HUDEP-2 (cell line): ENCODE results near the gene PLA2G2F.

ENCODE experiments used
- DNase-seq, 76 experiments: peaks; one replicate each; lab custom pipeline; 2025; ENCODE audit not compliant: unreplicated experiment in 76 of 76; lab: John Stamatoyannopoulos, UW

The PLA2G2F gene, protein sequence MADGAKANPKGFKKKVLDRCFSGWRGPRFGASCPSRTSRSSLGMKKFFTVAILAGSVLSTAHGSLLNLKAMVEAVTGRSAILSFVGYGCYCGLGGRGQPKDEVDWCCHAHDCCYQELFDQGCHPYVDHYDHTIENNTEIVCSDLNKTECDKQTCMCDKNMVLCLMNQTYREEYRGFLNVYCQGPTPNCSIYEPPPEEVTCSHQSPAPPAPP

DNA sequence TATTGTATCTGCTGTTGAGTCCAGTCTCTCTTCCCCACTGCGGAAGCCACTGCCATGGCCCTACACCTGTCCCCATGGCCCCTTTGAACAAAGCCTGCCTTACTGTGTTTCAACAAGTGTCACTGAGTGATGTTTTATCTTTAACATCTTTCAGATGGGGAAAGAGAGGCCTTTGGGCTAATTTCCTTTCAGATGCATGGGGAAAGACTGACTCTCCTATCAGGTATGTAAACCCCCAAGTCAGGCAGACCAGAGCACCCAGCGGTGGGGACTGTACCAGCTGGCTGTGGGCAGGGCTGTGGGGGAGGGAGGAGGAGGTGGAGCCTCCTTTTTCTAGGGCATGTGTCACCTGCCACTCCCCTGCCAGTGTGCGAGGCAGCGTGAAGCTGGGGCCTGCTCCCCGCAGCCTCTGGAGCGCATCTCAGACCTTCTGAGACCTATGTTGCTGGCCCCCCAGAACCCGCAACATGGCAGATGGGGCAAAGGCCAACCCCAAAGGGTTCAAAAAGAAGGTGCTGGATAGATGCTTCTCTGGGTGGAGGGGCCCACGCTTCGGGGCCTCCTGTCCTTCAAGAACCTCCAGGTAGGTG is at the start of gene PLA2G2F:
PLA2G2F (plus strand) TSS at position 363 of the 590 bp plus-strand sequence; CDS start at position 468, 105 bp downstream.
- DNase-seq: no peak

DNA sequence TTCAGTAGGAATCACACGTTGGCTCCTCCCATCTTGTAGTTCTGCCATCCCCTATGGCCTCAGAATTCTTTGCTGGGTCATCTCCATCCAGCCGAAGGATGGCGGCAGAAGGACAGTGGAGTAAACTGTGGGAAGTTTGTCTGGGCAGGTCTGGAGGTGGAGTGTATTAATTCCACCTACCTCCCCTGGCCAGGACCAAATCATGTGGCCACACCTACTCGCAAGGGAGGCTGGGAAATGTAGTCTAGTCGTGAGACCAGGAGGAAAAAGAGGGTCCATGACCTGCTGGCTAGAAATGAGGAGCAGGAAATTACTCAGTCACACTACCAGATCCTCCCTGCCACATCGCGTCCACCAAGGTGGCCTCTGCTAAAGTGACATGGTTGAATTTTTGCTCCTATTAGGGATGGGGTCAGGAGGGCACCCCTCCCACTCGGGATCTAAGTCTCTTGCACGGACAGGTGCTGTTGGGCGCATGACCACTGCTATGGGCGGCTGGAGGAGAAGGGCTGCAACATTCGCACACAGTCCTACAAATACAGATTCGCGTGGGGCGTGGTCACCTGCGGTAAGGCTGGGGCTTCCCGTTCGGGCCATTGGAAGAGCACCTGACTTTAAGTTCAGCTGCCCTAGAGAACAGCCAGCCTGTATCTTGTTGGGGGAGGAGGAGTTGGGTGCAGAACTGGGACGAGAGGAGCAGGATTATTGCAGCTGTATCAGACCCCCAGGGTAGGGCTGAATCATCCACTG is 49.6 kb upstream of the PLA2G2F start:
- no peak for DNase-seq

DNA sequence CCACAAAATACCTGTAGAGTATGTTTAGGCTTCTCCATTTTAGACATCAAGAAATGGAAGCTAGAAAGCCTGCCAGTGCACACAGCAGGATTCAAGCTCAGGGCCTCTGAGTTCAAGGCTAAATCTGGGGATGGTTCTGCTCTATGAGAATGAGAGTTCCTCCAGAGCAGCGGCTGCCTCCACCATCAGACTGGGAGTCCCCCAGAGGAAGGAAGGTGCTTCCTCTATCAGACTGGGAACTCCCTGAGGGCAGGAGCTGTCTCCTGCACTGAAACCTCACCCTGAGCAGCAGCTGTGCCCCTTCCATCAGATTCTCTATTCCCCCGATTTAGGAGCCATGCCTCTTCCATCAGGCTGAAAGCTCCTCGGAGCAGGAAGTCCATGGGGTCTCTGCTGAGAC is 49.0 kb upstream of the PLA2G2F start:
- DNase-seq: no peak

DNA sequence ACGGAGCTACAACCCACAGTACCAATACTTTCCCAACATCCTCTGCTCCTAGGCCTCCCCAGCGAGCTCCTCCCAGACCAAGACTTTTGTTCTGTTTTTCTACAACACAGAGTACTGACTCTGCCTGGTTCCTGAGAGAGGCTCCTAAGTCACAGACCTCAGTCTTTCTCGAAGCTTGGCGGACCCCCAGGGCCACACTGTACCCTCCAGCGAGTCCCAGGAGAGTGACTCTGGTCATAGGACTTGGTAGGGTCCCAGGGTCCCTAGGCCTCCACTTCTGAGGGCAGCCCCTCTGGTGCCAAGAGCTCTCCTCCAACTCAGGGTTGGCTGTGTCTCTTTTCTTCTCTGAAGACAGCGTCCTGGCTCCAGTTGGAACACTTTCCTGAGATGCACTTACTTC is 48.5 kb upstream of the PLA2G2F start:
- DNase-seq: no peak

DNA sequence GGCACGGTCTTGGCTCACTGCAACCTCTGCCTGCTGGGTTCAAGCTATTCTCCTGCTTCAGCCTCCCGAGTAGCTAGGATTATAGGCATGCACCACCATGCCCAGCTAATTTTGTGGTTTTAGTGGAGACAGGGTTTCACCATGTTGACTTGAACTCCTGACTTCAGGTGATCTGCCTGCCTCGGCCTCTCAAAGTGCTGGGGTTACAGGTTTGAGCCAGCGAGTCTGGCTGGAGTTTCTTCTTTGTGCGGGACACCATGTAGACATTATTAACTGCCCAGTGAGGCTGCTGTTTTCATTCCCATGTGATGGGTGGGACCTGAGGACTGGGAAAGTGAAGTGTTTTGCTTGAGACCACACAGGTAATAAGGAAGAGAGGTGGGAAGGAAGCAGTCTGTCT is 45.8 kb upstream of the PLA2G2F start:
- no peak for DNase-seq

DNA sequence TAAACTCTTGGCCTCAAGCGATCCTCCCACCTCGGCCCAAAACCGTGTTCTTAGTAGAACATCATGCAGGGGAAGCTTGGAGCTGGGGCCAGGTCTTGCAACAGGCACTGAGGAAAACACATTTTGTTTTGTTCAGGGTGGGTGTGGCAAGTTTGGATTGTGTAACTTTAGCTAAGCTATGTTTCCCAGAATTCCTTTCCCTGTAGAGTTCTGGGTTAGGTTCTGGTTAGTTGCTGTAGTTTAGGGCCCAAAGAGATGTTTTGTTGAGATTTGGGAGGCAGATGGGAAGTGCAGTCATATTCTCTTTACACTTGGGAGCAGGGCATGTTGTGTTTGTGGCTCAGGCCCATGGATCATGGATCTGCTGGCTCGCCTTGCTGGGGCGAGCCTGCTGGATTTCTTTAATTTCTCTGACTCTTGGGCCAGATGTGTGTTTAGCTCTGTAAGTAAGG is 45.2 kb upstream of the PLA2G2F start:
- no peak for DNase-seq

DNA sequence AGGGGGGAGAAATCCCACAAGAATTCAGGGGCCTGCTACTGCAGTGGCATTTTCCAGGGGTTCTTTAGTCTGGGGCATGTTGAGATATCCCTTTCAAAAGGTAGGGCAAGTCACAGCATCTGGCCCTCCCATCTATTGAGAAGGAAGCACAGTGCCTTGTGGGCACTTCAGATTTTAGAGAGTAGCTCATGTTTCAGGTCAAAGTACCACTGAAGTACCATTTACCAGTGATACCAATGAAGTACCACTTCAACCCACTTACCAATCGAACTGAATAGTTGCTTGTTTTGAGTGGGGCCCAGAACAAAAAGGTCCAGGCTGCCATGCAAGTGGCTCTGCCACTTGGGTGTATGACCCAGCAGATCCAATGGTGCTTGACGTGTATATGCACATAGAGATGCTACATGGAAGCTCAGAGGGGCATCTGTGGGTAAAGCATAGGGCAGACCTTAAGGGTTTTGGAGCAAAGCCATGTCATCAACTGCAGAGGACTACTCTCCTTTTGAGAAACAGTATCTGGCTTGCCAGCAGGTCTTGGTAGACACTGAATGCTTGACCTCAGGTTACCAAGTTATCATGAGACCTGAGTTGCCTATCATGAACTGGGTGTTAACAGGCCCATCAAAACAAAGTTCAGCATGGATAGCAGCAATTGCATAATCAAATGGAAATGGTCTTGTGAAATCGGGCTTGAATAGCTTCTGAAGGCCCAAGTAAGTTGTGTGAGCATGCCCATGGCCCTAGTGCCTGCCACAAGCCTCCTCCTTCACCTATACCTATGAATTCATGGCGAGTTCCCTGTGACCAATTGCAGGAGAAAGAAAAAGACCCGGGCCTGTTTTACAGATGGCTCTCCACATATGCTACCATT is 43.3 kb upstream of the PLA2G2F start:
- no peak for DNase-seq

DNA sequence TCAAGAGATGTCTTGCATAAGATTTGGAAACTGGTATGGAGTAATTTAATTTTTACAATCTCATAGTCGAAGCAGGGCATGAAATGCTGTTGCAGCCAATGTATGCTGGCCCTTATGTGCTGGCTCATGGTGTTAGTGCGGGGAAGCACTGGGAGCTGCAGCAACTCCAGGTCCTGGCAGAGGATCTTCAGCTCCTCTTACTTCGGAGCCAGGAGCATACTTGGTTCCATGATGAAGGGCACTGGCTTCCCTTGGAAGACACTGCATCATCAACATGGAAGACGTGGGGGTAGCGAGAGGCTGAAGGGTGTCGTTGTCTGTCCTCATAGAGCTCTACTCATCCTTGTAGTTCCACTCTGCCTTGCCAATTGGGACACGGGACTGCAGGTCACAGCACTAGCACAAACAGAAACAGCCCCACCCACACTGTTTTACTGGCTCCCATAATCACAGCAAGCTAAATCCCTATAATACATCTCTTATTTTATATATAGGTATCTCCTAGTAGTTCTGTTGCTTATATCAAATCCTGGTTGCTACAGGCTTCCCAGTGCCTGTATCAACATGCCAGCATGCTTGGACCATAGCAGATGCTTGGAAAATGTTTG is 42.2 kb upstream of the PLA2G2F start:
- no peak for DNase-seq

DNA sequence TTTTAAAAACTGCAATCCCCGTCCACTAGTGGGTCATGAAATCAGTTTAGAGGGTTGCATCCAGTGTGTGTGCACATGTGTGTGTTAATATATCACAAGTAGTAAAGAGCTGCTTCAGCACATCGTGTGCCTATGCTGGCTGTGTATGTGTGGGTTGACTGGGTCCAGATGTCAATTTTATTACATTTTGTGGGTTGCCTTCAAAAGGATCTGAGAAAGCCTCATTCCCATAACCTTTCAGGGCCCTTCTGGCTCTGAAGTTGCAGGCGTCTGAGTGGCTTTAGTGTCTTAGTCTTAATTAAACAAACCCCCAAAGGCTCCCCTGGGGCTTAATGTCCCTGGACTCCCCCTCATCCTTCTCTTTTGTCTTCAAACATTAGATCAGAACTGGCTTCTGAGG is 39.6 kb upstream of the PLA2G2F start:
- DNase-seq: no peak

DNA sequence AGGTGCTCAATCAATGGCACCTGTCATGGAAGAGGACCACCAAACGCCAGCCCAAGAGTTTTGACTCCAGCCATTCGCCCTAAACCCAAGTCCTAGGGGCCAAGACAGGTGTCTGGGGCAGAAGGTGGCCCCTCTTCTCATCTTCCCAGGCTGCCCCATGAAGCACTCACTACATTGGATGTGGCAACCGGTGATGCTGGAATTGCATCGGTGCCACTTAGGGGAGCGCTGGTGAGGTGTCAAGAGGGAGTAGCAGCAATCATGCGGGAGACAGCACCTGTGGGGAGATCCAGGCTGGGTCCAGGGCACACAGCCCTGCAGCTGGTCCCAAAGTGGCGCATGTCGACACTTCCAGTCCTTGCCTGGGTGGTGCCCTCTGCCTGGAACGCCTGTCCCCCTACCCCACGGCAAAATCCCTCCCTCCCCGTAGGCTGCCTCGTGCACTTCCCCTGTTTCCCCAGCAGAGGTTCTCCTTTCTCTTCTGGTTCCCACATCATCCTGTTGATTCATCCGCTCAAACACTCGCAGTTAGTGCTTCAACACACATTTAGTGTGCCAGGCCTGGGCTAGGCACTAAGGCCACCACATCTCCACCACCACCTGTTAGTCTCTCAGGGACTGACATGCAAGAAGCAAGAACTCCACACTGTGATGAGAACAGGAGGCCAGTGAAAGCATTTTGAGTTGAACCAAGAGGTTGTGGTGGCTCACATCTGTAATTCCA is 38.3 kb upstream of the PLA2G2F start:
- DNase-seq: peak in 25 of 76 experiments; percentile 3 to 63 (median 22)

DNA sequence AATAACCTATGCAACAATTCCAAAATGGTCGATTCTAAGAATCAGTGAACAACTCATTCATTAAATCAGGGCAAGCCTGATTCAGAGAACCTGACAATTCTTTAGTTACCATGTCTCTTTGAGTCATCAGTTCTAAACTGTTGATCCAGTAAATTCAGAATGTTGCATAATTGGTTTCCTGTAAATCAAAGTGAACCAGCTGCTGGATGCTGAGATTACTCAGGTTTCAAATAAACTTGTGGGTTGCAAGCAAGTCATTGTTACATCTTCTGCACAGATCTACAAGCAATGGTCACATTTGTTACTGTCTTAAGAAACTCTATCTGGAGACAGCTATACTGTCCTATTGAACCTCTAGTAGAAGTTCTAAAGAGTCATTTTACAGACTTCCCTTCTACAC is 36.2 kb upstream of the PLA2G2F start:
- DNase-seq: no peak

DNA sequence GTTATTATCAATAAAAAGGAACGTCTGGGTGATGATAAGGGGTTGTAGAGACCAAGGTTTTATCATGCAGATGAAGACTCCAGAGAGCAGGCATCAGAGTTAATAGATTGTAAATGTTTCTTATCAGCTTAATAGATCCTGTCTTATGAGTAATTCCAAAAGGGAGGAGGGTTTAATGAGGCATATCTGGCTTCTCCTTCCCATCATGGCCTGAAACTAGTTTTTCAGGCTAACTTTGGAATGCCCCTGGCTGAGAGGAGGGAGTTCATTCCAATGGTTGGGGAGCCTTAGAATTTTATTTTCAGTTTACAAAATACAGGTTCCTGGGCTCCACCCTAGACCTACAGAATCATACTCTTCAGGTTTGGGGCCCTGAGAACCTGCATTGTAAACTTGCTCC is 33.3 kb upstream of the PLA2G2F start:
- DNase-seq: no peak

DNA sequence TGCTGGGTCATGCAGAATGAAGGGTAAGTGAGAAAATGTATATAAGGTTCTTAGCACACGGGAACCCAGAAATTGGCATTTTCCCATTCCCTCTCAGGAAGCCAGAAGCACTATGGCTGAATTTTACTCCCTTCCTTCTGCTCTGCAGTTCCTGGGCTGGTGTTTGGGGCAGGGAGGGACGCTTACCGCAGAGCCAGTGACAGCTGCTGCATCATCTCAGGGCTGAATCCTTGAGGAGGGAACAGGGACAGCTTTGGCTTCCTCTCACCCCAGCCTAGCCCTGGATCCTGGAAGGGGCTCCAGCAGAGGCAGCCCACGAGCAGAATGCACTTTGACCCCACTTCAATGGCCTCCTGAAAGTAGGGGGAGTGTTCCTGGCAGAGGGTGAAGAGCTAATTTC is 31.8 kb upstream of the PLA2G2F start:
- no peak for DNase-seq

DNA sequence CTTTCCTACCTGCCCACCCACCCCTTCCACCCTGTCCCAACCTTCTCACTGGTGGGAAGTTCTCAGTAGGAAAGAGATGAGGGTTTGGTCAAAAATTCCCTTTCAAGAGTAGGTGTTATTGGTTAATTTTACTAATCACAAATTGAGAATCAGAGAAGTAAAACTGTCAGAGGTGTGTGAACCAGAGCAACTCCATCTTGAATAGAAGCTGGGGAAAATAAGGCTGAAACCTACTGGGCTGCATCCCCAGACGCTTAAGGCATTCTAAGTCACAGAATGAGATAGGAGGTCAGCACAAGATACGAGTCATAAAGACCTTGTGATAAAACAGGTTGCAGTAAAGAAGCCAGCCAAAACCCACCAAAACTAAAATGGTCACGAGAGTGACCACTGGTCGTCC is 31.3 kb upstream of the PLA2G2F start:
- no peak for DNase-seq

DNA sequence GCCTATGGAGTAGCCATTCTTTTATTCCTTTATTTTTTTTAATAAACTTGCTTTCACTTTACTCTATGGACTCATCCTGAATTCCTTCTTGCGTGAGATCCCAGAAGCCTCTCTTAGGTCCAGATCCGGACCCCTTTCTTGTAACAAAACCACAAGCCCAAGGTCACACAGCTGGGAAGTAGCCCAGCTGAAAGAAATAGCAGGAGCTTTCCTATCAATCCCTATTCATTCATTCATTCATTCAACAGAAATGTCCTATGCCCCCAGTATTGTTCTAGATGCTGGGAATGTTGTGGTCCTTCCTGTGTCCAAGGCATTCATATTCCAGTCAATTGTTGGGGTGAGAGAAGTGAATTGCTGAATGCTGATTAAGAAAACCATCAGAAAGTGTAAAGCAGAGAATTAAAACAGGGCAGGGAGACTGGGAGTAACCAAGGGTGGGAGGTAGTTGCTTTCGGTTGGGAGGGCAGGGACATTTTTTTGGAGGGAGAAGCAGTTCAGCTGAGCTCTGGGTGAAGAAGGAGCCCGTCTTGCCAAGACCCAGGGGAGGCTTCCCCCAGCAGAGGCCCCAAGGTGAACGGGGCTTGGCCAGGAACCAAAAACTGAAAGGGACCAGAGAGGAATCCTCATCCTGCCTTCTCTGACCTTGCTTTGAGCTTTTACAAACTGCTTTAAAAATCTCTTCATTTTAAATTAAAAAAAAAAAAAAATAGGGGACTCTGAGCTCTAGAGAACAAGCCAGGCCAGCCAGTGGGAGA is 30.6 kb upstream of the PLA2G2F start:
- DNase-seq: no peak

DNA sequence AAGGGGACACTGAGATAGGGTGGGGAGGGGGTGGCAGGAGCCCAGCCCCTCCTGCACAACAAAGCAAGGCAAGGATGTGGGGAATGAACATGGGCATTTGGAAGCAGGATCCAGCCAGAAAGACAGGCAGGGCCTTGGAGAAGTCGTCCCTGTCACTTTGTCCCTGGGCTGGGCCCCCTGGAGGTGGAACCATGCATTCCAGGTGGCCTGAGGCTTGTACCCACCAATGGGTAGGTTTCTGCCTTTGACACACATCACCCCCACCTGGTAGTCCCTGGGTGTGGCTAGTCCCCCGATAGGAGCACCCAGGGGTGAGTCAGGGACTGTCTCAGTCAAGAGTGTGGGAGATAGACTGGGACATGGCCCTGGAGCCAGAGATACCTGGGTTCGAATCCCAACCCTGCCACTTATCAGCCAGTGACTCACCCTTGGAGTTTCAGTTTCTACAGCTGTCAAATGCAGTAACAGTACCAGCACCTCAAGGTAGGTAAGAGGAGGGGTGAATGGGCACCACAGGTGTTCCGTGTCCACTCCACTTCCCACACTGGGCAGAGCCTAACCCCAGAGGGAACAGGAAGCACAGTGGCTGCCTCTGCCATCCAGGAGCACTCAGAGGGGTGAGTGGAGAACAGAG is 29.8 kb upstream of the PLA2G2F start:
- no peak for DNase-seq

DNA sequence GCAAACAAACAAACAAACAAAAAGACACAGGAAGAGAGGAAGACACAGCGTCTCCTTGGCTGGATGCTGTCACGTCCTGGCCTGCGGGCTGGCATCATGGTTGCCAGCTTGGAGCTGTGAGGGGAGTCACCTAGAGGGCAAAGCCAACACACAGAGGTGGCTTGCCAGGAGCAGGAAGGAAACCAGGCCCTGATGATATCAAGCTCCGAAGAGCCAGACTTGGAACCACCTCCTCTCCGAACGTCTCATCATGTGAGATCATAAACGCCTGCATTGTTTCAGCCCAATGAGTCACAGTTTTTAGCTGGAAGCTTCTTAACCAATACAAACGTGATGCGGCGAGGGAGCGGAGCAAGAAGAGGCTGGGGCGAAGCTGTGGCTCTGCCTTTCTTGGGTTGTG is 28.4 kb upstream of the PLA2G2F start:
- no peak for DNase-seq

DNA sequence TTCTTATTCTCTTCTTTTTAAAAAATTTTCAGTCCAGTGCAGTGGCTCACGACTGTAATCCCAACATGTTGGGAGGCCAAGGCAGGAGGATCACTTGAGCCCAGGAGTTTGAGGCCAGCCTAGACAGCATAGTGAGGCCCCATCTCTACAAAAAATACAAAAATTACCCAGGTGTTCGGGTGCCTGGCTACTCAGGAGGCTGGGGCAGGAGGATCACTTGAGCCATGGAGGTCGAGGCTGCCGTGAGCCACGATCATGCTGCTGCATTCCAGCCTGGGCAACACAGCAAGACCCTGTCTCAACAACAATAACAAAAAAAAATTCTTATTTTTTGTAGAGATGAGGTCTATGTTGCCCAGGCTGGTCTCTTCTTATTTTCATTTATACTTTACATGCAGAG is 27.7 kb upstream of the PLA2G2F start:
- DNase-seq: no peak
